Fibroblast of lung (primary cell): ENCODE data around the gene BIN1. TPM values are rescaled to one million over a fixed set of nuclear protein-coding genes. Genes with fewer than 3 reads are reported as not detected.

Experiments used
- DNase-seq, 2 donors: peaks; one replicate each; pipeline versions ENCODE4 v3.0.0 to v3.0.0-alpha.2; 2010; ENCODE audit warnings: low read depth in 2 of 2
- H2AFZ ChIP-seq: 2 replicates; pipeline ENCODE4 v1.5.1; 2012; ENCODE audit warnings: low read length, control low read depth, inconsistent platforms
- H3K27ac ChIP-seq: 2 replicates; pipeline ENCODE4 v1.5.1; 2011; ENCODE audit warnings: low read length, control low read depth; ENCODE audit not compliant: insufficient read depth
- H3K27me3 ChIP-seq: 2 replicates; pipeline ENCODE4 v1.5.1; 2011; ENCODE audit warnings: mild to moderate bottlenecking, low read length; ENCODE audit not compliant: control insufficient read depth, insufficient read depth
- H3K36me3 ChIP-seq: 2 replicates; pipeline ENCODE4 v1.5.1; 2011; ENCODE audit warnings: low read length; ENCODE audit not compliant: control insufficient read depth, insufficient read depth
- H3K4me1 ChIP-seq: 2 replicates; pipeline ENCODE4 v1.5.1; 2011; ENCODE audit warnings: low read length; ENCODE audit not compliant: control insufficient read depth, insufficient read depth; ENCODE audit errors: extremely low read depth
- H3K4me2 ChIP-seq: 2 replicates; pipeline ENCODE4 v1.5.1; 2011; ENCODE audit warnings: low read length, control low read depth; ENCODE audit not compliant: insufficient read depth; ENCODE audit errors: extremely low read depth
- H3K4me3 ChIP-seq, 4 experiments: fragments of 200-600 bp in 1 of 4; sonication (generic) in 1 of 4; replicated peaks in 1 of 4; 2 replicates each; pipeline ENCODE4 v1.5.1; 2011 to 2016; ENCODE audit warnings: low read length in 4 of 4, low read depth in 3 of 4, mild to moderate bottlenecking in 3 of 4, control low read depth in 2 of 4, inconsistent platforms in 1 of 4, mixed read lengths in 1 of 4; ENCODE audit not compliant: insufficient read depth in 1 of 4; ENCODE audit errors: control extremely low read depth in 1 of 4
- H3K79me2 ChIP-seq: 2 replicates; pipeline ENCODE4 v1.5.1; 2012; ENCODE audit warnings: mild to moderate bottlenecking, low read length, inconsistent platforms; ENCODE audit not compliant: control insufficient read depth, insufficient read depth
- H3K9ac ChIP-seq: 2 replicates; pipeline ENCODE4 v1.5.1; 2011; ENCODE audit warnings: mild to moderate bottlenecking, low read length, control low read depth; ENCODE audit not compliant: insufficient read depth
- H3K9me3 ChIP-seq: 2 replicates; pipeline ENCODE4 v1.5.1; 2012; ENCODE audit warnings: low read depth, low read length; ENCODE audit not compliant: control insufficient read depth, insufficient read depth
- H4K20me1 ChIP-seq: 2 replicates; pipeline ENCODE4 v1.5.1; 2011; ENCODE audit warnings: low read length; ENCODE audit not compliant: control insufficient read depth, insufficient read depth; ENCODE audit errors: extremely low read depth
- EZH2 ChIP-seq: IDR thresholded peaks from 2 replicates; pipeline ENCODE4 v1.5.1; 2012; ENCODE audit warnings: low read length, control low read depth, mild to moderate bottlenecking; ENCODE audit errors: missing control alignments
- polyA plus RNA-seq, 2 donors: library from polyadenylated mRNA; depleted of rRNA in 1 of 2; stranded (reverse) in 1 of 2; unstranded in 1 of 2; fragments of >200 nt; gene quantifications; 2 replicates each; pipeline ENCODE4 v1.2.1, GENCODE V29; 2011 to 2012; ENCODE audit warnings: missing spikeins in 1 of 2
- total RNA-seq: library from RNA; depleted of rRNA; stranded (reverse); fragments of >200 nt; gene quantifications from 2 replicates; pipeline ENCODE4 v1.2.1, GENCODE V29; 2014
- TF ChIP-seq, protein P1 (sequence below), 2 donors: IDR thresholded peaks in 1 of 2; conservative IDR thresholded peaks in 1 of 2; 1 replicate in 1 of 2; 2 replicates in 1 of 2; pipeline ENCODE4 v1.5.1; 2011 to 2012; ENCODE audit warnings: low read length in 2 of 2, control low read depth in 1 of 2, inconsistent platforms in 1 of 2, low read depth in 1 of 2, mild to moderate bottlenecking in 1 of 2

Gene BIN1
- total and polyA plus RNA-seq, 2 donors (not counting 1 experiment from before 2014, with no cell fraction given), result 17.3 to 68.7 TPM

DNA sequence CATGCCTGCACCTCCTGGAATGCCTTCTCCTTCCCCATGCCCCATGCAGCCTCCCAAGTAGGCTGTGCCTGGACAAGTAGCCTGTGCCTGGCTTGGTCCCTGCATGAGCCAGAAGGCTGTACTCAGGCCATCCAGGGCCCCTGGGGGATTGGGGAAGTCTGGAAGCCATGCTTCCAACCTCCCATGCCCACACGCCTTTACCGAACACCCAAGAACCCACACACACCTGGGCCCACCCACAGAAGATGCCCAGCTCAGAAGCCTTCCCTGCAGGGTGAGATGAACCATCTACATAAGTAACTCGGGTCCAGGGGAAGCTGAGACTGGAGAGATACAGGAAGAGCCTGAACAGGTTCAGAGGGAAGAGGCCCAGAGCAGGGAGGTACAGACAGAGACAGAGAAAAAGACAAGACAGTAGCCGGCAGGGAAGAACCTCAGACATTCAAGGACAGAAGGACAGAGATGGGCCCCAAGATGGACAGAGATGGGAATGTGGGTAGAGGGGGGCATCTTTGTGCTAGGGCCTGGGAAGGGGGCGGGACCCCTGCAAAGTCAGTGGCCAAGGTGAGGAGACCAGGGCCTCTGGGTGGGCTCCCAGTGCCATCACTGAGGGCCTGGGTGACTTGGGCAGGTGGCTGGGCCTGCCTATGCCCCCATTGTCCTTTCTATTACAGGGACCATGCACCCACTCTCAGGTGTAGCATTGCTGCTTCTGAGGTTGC, 4.3 kb downstream of the BIN1 start:
- H3K79me2 ChIP-seq, result peaks cover 16% of the 10 kb centered on the region
- no peak overlapping the region for H3K27ac ChIP-seq
- no peak overlapping the region for H2AFZ ChIP-seq
- no peak overlapping the region for H3K4me3 ChIP-seq
- no peak overlapping the region for H3K9ac ChIP-seq
- TF ChIP-seq, protein P1, sequence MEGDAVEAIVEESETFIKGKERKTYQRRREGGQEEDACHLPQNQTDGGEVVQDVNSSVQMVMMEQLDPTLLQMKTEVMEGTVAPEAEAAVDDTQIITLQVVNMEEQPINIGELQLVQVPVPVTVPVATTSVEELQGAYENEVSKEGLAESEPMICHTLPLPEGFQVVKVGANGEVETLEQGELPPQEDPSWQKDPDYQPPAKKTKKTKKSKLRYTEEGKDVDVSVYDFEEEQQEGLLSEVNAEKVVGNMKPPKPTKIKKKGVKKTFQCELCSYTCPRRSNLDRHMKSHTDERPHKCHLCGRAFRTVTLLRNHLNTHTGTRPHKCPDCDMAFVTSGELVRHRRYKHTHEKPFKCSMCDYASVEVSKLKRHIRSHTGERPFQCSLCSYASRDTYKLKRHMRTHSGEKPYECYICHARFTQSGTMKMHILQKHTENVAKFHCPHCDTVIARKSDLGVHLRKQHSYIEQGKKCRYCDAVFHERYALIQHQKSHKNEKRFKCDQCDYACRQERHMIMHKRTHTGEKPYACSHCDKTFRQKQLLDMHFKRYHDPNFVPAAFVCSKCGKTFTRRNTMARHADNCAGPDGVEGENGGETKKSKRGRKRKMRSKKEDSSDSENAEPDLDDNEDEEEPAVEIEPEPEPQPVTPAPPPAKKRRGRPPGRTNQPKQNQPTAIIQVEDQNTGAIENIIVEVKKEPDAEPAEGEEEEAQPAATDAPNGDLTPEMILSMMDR (conservative IDR thresholded peaks at IDR 0.05 in 1 of 2, IDR thresholded peaks at IDR 0.05 in 1 of 2; ENCODE audit: low read depth in 1 of 2, low read length in 2 of 2), result no peak
- TF ChIP-seq EZH2, result no peak
- peaks cover 3% of the 10 kb centered on the region for H3K4me1 ChIP-seq
- H3K36me3 ChIP-seq, result no peaks in the 10 kb centered on the region
- no peak overlapping the region for H3K4me2 ChIP-seq
- no peaks in the 10 kb centered on the region for H3K9me3 ChIP-seq
- no peaks in the 10 kb centered on the region for H4K20me1 ChIP-seq
- no peak for DNase-seq
- H3K27me3 ChIP-seq, result no peaks in the 10 kb centered on the region

DNA sequence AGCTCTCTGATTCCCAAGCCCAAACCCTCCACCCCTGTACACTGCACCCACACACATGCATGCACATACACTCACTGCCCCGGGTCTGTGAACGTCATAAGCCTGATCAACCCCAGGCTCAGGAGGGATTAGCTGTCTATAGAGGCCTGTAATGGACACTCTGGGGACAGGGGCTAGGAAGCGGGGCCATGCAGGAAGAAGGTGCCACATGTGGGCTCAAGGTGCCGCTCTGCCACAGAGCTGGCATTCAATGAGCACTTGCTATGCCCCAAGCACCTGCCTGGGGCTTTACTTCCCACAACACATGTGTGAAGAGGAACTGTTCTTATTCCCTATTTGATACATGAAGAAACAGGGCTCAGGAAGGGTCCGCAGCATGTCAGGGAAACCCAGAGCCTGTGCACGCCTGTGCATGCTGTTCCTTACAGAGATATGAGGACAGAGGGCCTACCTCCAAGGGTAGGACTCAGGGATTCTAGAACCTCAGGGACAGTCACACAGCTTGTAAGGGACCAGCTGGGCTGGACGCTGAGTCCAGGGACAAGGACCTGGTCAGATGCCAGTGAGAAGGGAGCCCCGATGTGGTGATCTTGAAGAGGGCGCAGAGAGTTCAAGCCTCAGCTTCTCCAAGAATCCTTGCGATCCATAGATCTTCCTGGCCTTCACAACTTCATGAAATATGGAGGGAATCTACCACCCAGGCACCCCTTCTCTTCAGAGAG, 5.0 kb downstream of the BIN1 start:
- H3K9ac ChIP-seq, result no peak overlapping the region
- TF ChIP-seq, protein P1 (conservative IDR thresholded peaks at IDR 0.05 in 1 of 2, IDR thresholded peaks at IDR 0.05 in 1 of 2; ENCODE audit: low read depth in 1 of 2, low read length in 2 of 2), result no peak
- TF ChIP-seq EZH2, result no peak
- no peaks in the 10 kb centered on the region for H3K36me3 ChIP-seq
- peaks cover 3% of the 10 kb centered on the region for H3K4me1 ChIP-seq
- H4K20me1 ChIP-seq, result no peaks in the 10 kb centered on the region
- H3K27ac ChIP-seq, result no peak overlapping the region
- no peak overlapping the region for H3K4me3 ChIP-seq
- H3K9me3 ChIP-seq, result no peaks in the 10 kb centered on the region
- no peak for DNase-seq
- H3K79me2 ChIP-seq, result peaks cover 16% of the 10 kb centered on the region
- H3K4me2 ChIP-seq, result no peak overlapping the region
- H3K27me3 ChIP-seq, result no peaks in the 10 kb centered on the region
- no peak overlapping the region for H2AFZ ChIP-seq

DNA sequence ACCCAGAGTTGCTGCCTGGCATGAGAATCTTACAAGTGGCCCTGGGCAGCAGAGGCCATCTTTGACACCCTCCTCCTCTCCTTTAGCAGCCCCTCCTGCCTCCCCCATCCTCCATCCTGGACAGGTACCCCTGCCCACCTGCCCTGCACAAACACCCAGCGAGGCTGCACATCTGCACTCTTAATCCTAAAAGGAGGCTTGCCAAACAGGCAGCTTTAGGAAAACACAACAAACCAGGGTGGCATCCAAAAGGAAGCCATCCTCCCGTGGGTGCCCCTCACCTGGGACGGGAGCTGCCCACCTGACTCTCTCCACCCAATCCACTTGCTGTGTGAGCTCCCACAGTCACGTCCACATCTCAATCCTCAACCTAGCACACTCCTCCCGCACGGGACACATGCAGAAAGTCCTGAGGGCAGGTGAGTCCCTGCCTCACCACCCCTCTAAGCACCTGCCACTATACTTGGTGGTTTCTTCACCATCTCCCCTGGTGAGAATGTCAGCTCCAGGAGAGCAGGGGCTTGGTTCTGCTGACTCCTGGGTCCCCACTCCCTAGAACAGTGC, 5.8 kb downstream of the BIN1 start:
- Histone ChIP-seq H3K27ac (no peak overlapping the region), H3K4me1 (peaks cover 3% of the 10 kb centered on the region), H3K79me2 (peaks cover 16% of the 10 kb centered on the region), H3K36me3 (no peaks in the 10 kb centered on the region), H3K4me2 (no peak overlapping the region), H3K27me3 (no peaks in the 10 kb centered on the region), H3K9me3 (no peaks in the 10 kb centered on the region), H3K9ac (no peak overlapping the region), H4K20me1 (no peaks in the 10 kb centered on the region), H3K4me3 (no peak overlapping the region), H2AFZ (no peak overlapping the region)
- TF ChIP-seq EZH2, result no peak
- TF ChIP-seq, protein P1 (conservative IDR thresholded peaks at IDR 0.05 in 1 of 2, IDR thresholded peaks at IDR 0.05 in 1 of 2; ENCODE audit: low read depth in 1 of 2, low read length in 2 of 2), result no peak
- no peak for DNase-seq
